Activated T-cell treated with anti-CD3 and anti-CD28 coated beads for 24 hours (primary cell): Measurements from ENCODE around the gene SLC25A51.
"Not testable (repeated sequence)": the region's sequence is repeated elsewhere in the genome, so short reads cannot be mapped to it uniquely, and the experiment has no call there.

Experiments
- DNase-seq: peaks from one replicate; pipeline ENCODE4 v3.0.0-alpha.2; 2020; ENCODE audit warnings: low read depth

The SLC25A51 gene

DNA sequence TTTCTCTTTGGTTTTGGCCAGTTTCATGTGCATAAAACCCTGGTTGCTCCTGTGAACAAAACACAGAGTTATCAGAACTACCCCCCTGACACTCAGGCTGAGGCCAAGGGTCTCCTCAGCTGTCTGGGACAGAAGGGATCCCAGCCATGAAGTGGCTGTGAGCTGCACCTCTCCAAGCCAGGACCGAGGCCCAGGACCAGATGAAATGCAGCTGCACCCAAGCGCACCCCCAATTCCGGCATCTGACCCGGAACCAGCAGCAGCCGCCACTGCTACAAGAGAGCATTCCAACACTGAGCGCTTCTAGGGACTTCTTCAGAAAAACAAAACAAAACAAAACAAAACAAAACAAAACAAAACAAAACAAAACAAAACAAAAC lies 16.0 kb upstream of the SLC25A51 start:
- DNase-seq, result no peak

DNA sequence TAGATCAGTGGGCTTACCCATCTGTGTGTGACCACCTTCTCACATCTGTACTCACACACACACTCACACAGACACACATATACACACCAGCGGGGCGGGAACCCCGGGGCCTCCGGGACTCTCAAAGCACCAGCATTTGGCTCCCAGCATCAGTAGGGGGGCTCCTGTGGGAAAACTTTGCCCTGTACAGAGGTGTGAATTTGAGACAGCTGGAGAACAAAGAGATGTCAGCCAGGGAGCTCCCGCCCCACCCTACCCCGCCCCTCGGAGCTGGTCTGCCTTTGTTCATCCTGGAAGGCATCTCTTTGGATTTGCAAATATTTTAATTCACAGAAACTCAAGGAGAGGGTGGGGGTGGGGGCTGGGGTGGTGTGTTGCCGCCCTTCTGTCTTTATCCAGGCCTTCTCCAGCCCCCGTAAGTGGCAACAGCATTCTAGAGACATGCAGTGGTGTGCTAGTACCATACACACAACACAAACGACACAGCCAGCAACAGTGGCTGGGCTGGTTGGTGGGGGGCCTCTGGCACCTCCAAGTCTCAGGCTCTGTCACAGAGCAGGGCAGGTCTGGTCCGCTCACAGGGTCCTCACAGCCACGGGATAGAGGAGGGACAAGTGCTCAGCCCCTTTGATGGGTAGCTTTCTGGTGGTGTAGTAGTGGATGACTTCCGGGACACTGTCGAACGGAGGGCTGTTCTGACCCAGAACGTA lies 15.5 kb upstream of the SLC25A51 start:
- DNase-seq, result no peak

DNA sequence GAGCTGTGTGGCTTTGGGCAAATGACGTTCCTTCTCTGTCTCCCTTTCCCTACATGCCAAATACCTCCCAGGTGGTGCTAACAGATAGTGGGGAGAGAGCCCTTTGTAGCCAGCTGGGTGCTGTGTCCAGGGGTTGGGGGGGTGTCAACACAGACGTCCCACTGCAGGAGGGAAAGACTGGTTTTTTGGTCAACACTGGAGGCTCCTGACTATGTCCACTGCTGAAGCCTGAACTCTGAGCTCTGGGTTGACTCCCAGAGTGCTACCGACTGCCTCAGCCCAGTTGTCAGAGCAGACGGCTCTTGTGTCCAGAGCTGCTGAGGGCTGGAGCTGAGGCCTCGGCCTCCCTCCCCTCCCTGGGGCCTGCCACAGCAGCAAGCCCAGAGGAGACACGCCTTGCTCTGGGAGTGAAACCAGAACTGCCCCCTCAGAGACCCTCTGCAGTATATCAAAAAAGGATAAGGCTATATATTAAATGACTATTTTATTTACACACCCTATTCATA lies 14.8 kb upstream of the SLC25A51 start:
- no peak for DNase-seq

DNA sequence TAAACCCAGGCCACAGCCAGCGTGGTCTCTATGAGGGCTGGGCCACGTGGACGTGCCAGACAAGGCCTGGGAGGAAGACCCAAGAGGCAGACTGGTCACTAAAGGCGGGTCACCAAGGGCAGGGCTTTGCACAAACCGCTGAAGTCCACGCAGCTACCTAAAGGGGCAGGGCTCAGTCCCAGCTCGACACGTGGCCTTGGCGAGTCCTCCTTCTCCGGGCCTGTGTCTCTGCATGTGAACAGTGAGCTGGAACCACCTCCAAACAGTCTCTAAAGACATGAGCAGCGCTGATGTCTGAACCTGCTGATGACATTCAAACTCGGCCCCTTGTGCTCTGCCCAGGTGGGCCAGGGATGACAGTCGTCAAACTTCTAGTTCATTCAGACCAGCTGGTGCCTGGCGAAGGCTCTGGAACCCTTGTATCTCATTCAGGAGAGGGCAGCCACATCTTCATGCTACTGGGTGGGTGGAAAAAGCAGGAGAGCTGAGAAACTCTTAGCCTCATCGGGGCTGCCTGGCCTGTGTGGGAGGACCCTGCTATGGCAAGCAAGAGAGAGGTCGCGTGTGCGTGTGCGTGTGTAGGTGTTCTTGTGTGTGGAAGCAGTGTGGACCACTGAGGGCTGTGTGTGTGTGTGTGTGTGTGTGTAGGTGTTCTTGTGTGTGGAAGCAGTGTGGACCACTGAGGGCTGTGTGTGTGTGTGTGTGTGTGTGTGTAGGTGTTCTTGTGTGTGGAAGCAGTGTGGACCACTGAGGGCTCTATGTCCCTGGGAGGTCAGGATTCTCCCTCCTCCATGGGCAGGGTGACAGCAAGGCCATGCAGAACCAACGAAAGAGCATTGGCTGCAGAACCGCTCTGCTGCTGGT lies 14.1 kb upstream of the SLC25A51 start:
- DNase-seq, result no peak

DNA sequence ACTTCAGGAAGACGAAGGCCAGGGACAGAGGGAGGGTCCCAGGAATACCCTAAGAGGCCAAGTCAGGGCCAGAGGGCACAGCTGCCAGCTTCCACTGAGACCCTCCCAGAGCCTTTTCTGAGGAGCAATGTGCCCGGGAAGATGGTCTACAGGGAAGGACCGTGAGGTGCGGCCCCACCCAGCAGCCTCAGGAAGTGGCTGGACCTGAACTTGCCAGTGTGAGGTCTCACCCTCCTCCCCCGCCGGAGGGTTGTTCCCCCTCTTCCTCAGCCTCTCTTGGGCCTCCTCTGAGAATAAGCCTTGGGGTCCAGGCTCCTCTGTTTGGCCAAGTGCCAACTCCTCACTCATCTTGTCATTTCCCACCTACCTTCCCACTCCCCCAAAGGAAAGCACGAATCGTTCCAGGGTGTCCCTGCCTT lies 13.4 kb upstream of the SLC25A51 start:
- DNase-seq, result no peak

DNA sequence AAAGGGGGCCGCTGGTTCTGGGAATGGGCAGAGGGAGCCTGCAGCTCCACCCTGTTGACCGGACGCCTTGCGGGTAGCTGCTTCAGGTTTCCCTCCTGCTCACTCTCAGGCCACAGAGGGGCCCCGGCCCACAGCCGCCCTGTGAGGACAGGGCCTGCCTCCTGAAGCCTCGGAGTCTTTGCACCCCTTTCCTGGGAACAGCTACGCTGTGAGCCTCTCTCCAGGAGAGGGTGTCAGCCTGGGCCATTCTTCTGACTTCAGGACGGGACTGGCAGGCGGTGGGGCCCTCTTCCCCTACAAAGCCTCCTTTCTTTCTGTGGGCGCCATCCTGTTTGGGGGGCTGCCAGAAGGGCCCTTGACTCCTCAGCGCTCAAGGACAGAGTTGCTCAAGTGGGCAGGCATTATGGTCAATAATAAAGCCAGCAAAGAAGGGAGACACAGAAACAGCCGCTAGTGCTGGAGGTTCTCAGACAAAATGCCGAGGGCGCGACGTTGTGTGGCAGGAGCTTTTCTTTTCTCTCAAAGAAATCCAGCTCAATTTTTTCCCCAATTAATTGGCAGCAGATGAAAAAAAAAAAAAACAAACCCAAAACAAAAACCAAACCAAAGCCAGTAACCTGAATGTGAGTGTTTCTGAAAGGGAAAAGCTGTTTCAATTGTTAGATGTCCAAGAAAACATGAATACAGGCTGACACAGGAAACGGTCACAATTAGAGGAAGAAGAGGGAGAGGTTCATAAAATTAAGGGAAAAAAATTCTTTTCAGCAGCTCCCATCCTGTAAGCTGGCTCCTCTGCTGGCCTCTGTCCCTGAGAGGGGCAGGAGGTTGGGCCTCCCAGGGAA lies 12.8 kb upstream of the SLC25A51 start:
- no peak for DNase-seq

DNA sequence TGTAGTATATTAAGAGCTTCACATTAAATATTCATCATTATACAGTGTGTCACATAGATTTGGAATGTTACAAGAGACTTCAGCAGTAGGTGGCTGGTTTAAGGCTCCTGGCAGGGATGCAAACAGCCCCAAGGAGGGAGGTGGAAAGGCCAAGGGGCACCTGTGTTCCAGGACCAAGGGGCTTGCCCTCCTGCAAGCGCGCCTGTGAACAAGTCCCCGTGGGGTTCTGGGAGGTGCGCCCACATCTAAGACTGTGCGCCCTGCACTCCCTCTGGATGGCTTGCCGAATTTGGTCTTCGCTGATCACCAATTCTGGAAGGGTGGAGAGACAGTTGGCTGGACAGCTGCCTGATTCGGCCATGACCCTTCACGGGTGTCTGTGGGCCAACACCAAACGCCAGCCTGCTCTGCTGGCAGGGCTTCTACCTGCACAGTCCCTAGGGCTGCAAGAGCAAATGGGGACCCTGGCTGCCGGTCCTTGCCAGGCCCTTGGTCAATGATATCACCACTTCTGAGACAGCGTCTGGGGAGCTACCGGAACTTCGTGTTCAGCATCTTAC lies 12.1 kb upstream of the SLC25A51 start:
- no peak for DNase-seq

DNA sequence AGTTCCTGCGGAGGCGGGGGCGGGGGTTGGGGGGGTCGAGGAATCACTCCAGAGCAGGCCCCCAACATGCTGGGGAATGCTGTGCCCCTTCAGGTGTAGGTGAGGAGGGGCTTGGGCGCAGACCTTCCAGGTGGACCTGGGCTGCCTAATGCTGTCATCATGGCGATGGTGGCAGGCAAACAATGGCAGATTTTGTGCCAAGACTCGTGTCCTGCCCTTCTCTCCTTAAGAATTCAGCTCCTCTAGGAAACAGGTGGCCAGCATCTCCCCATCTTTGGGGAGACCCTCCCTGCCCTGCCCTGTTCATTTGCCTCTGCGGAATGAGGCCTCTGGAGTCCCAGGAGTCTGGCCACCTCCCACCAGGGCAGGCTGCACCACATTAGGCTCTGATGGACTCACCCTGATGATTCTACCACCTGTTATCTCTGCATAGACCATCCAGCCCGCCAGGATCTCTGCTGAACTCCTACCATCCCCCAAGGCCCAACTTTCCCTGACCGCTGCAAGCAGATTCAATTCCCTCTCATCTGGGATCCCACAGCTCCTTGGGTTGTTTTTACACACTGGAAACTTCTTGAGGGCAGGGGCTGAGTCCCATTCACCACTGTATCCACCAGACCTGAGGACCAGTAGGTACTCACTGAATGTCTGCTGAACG lies 10.9 kb upstream of the SLC25A51 start:
- DNase-seq, result no peak

DNA sequence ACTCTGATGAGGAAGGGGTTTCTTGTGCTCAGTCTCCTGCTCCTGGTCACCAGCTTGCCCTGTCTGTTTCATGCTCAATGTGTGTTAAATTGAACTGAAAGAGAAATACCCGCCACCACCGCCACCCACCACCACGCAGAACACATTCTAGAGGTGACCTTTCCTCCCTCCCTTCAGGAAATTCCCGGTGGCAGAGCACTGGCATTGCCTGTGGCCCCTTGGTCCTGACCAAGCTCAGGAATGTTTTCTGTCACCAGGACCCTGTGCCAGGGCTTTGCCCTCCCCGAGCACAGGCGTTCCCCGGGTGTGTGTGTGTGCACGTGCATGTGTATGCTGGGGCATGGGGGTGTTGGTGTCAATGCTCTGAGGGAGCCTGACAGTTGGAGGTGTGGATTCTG lies 10.2 kb upstream of the SLC25A51 start:
- DNase-seq, result no peak

DNA sequence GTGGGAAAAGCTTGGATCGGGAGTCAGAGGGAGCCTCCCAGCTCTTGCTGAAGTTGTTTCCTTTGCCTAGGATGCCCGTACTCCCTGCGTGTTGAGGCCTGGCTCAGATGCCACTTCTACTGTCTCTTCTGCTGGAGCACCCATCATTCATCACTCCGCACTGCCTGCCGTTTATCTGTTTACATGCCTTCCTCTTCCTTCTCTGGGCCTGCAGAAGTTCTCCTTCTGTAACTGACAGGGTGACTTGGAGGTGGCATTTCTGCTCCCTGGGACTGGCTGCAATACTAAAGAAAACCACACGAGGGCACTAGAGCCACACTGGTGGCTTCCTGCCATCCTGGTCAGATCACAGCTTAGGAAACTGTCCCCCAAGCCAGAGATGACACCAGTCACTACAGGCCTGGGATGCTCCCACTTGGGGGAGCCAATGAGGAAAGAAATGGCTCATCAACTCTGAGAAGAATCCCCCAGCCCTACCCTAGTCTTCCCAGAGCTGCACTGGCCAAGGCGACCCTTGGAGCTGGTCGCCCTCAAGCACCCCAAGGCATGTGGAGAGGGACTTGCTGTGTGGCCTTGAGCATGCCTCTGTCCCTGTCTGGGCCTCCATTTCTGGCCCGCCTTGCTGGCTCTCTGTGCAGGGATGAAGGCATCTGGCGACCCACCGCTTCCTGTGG lies 9.7 kb upstream of the SLC25A51 start:
- DNase-seq, result peak; percentile 72

DNA sequence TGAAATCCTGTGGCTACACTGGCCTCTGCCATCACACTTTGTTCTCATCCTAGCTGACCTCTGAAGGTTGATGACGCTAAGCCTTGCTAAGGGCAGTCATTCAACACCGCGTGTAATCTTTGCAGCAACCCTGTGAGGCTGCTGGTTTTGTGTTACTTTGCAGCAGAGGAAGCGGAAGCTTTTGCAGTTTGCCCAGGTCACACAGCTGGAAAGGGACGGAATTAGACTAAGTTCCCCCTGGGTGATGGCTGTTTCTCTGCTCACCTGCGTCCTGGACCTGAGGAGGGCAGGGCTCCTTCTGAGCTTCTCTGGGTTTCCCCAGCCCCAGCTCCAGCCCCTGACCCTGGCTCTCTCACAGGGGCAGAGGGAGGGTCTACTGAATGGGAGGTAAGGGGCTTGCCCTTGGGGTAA lies 7.3 kb upstream of the SLC25A51 start:
- no peak for DNase-seq

DNA sequence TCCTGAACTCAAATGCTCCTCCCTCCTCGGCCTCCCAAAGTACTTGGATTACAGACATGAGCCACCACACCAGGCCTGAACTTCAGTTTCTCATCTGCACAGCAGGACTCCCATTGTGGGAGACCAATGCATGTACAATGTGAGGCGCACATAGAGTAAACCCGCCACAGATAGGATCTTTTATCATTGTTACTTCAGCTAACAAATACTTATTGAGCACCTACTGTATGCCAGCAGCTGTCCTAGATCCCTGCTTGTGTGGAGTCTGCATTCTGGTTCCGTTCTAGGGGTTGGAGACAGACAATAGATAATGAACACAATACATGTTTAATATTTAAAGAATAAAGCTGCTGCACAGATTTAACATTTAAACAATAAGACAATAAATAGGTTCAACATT lies 6.3 kb upstream of the SLC25A51 start:
- no peak for DNase-seq

DNA sequence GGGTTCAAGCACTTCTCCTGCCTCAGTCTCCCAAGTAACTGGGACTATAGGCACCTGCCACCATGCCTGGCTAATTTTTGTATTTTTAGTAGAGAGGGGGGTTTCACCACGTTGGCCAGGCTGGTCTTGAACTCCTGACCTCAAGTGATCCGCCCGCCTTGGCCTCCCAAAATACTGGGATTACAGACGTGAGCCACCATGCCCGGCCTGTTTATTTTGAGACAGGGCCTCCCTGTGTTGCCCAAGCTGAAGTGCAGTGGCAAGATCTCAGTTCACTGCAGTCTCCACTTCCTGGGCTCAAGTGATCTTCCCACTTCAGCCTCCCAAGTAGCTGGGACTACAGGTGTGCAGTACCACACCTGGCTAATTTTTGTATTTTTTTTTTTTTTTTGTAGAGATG lies 5.9 kb upstream of the SLC25A51 start:
- not testable (repeated sequence) for DNase-seq

DNA sequence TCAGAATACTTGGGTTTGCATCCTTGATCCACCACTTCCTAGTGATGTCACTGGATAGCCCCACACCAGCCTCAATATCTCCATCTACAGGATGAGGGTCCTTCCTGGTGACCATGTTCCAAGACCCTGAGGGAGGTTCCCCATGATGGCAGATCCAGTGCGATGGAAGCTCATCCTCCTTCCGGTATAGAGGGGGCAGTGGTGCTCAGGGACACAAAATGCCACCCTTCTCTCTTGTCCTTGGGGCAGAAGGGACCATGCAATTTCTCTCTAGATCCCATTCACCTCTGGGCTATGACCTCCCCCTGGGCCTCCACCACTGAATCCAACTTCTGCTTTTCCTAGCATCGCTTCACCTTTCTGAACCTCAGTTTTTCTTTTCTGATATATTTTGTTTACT lies 5.4 kb upstream of the SLC25A51 start:
- DNase-seq, result no peak

DNA sequence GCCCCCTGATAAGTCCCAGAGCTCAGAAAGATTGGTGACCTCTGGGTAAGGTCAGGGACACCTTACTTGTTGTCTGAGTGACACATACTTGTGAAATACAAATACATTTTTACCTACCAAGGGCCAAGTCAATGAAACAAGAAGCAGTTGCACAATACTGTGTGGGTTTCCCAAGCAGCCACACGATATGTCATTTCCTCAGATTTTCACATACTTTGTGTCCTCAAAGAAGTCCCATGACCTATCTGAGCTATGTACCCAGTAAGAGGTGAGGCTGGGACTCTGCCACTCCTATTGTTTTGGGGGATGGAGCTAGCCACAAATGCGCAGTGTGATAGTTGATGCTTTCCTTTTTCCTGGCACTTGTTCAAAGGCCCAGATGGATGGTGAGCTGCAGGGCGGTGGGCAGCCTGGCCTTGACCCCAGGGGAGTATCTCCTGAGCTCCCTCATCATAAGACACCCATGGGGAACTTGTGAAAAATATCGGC lies 4.8 kb upstream of the SLC25A51 start:
- no peak for DNase-seq

DNA sequence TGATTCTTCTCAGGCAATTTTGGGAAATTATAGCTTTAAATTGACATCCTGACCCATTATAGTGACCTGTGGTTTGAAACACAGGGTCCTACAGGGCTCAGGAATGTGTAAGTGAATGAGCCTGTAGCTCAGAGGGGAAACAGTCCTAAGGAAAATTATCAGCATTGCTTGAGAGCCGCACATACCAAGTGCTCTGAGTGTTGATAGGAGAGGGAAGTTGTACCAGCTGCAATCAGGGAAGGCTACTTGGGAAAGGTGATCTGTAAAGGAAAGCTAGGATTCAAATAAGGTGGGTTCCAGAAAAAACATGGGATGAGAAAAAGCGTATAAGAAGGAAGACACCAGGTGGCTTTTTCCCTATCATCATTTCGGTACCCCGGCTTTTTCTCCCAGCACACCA lies 4.4 kb upstream of the SLC25A51 start:
- DNase-seq, result no peak

DNA sequence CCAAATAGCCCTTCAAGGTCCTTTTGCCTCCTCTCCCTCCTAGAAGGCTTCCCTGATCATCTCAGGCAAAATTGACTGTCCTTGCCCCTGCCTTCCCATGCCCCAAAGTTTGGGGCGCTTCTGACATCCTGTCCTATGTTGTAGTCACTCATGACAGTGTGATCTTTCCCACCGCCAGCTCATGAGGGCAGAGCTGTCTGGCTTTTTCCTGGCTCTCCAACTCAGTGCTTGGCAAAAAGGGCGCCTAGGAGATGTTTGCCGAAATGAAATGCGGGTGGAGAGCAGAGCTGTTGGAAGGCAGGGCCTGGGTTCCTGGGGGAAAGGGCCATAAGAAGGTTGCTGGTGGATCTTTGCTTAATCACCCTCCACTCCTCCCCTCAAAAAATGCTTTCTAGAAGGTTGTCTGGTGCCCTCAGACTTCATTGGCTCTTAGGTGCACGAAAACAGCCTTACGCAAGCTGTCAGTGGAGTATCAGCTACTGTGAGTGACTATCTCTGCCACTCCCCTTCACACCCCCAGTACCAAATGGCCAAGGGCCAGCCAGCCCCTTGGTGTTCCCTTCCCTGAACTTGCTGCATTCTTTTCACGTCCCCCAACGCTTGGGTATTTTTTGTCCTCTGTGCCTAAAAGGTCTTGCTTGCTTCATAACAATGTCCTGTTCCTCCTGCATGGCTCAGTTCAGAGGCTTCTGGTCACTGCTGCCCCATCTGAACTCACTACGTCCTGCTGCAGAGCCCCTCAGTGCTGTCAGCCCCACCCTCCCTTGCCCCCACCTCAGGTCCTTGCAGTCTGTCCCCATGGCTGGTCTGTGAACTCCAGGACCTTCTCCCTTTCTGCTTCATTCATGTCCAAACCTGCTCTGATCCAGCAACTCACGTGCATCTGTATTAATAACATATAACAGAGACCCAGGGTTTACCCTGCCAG lies 2.6 kb upstream of the SLC25A51 start:
- no peak for DNase-seq

DNA sequence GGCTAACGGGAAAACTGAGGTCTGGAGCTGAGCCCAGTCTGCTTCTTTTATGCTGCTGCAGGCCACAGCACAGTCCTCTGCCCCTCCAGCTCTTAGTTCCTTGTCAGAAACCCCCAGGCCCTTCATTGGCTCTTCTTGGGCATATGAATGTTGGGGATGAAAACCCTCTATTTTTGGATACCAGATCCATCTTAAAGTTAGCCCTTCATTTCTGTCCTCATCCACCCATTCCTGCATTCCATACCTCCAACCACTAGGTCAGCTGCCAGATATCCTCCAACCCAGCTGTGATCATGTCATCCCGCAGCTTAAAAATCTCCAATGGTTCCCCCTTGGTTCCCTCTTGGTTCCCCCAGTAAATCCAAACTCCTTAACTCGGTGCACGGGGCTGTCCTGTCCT lies 1.8 kb upstream of the SLC25A51 start:
- no peak for DNase-seq

DNA sequence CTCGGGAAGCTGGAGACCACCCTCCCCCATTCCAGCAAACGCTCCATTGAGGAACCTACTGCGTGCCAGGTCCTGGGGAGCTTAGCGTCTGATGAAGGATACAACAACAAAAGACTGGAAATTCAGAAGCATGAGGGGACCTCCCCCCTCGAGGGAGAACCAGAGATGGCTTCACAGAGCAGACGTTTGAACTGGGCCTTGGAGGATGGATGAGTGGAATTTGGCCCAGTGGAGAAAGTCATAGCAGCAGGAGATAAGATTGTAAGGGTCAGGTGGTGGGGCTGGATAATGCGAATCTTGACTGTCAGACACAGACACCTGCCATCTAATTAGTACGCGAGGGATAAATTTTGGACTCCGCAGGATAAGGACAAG lies 1.2 kb upstream of the SLC25A51 start:
- DNase-seq, result no peak
